Activated naive CD4-positive, alpha-beta T cell treated with anti-CD3 and anti-CD28 coated beads, Interleukin-2, amount 50 U/mL, for 24 hours (primary cell): ENCODE results near the gene FHIT.
"Not testable (repeated sequence)": the region's sequence is repeated elsewhere in the genome, so short reads cannot be mapped to it uniquely, and the experiment has no call there.

ENCODE experiments used
- H3K27ac Mint-ChIP-seq: one replicate; pipeline ENCODE4 v1.8.0; 2021; ENCODE audit warnings: mild to moderate bottlenecking, mixed read lengths
- H3K27me3 Mint-ChIP-seq: one replicate; pipeline ENCODE4 v1.8.0; 2021; ENCODE audit warnings: mixed read lengths
- H3K36me3 Mint-ChIP-seq: one replicate; pipeline ENCODE4 v1.8.0; 2021; ENCODE audit warnings: mixed read lengths
- H3K4me1 Mint-ChIP-seq: one replicate; pipeline ENCODE4 v1.8.0; 2021; ENCODE audit warnings: mixed read lengths
- H3K4me3 Mint-ChIP-seq: one replicate; pipeline ENCODE4 v1.8.0; 2021; ENCODE audit warnings: mild to moderate bottlenecking, mixed read lengths
- H3K9me3 Mint-ChIP-seq: one replicate; pipeline ENCODE4 v1.8.0; 2021; ENCODE audit warnings: mixed read lengths

The FHIT gene

GRCh38 chr3:60989626-60990441 is 261.4 kb downstream of the FHIT start:
- Mint-ChIP-seq H3K36me3 (peaks cover 5% of the 10 kb centered on the region), H3K27ac (no peak overlapping the region), H3K4me1 (no peaks in the 10 kb centered on the region), H3K9me3 (peaks cover 9% of the 10 kb centered on the region), H3K4me3 (no peak overlapping the region), H3K27me3 (no peaks in the 10 kb centered on the region)

- H3K4me1 Mint-ChIP-seq, H3K36me3 Mint-ChIP-seq, H3K27ac Mint-ChIP-seq, H3K9me3 Mint-ChIP-seq, H3K27me3 Mint-ChIP-seq, H3K4me3 Mint-ChIP-seq: not testable (repeated sequence)
Observed at GRCh38 chr3:60987191-60987590, 264.1 kb downstream of the FHIT start.

DNA sequence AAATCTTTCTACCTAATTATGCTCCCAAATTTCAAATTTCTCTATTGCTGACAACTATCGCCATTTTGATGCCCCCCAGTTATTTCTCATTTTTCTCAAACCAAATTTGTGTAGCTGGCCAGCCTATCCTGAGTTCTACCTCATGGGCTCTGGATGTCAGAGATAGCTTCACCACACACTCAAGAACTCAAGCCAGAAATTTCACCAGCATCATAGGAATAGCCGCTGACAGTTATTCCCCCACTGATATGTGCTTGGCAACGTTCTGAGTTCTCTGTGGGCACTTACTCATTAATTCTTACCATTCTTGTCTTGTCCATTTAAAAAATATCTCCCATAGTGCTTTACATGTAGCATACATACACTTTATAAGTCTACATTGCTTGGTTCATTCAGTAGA is 264.7 kb downstream of the FHIT start:
- H3K9me3 Mint-ChIP-seq, result peaks cover 9% of the 10 kb centered on the region
- H3K4me3 Mint-ChIP-seq, result no peak overlapping the region
- peaks cover 5% of the 10 kb centered on the region for H3K36me3 Mint-ChIP-seq
- H3K4me1 Mint-ChIP-seq, result no peaks in the 10 kb centered on the region
- no peaks in the 10 kb centered on the region for H3K27me3 Mint-ChIP-seq
- H3K27ac Mint-ChIP-seq, result no peak overlapping the region

- Mint-ChIP-seq H3K4me3 (no peak overlapping the region), H3K27me3 (no peaks in the 10 kb centered on the region), H3K9me3 (peaks cover 9% of the 10 kb centered on the region), H3K36me3 (peaks cover 7% of the 10 kb centered on the region), H3K27ac (no peak overlapping the region), H3K4me1 (no peaks in the 10 kb centered on the region)
Observed at GRCh38 chr3:60983906-60984305, 267.3 kb downstream of the FHIT start.

- H3K27me3 Mint-ChIP-seq, result no peaks in the 10 kb centered on the region
- H3K27ac Mint-ChIP-seq, result no peak overlapping the region
- peaks cover 4% of the 10 kb centered on the region for H3K36me3 Mint-ChIP-seq
- H3K4me1 Mint-ChIP-seq, result no peaks in the 10 kb centered on the region
- H3K9me3 Mint-ChIP-seq, result no peaks in the 10 kb centered on the region
- H3K4me3 Mint-ChIP-seq, result no peak overlapping the region
Observed at GRCh38 chr3:60980342-60980692, 270.9 kb downstream of the FHIT start.

GRCh38 chr3:60979461-60980341 is 271.6 kb downstream of the FHIT start:
- no peak overlapping the region for H3K27ac Mint-ChIP-seq
- H3K9me3 Mint-ChIP-seq, result no peaks in the 10 kb centered on the region
- H3K4me1 Mint-ChIP-seq, result no peaks in the 10 kb centered on the region
- H3K36me3 Mint-ChIP-seq, result peaks cover 4% of the 10 kb centered on the region
- H3K27me3 Mint-ChIP-seq, result no peaks in the 10 kb centered on the region
- H3K4me3 Mint-ChIP-seq, result no peak overlapping the region

- H3K4me3 Mint-ChIP-seq, result no peak overlapping the region
- H3K4me1 Mint-ChIP-seq, result no peaks in the 10 kb centered on the region
- peaks cover 17% of the 10 kb centered on the region for H3K9me3 Mint-ChIP-seq
Observed at GRCh38 chr3:60973321-60973720, 277.9 kb downstream of the FHIT start.

DNA sequence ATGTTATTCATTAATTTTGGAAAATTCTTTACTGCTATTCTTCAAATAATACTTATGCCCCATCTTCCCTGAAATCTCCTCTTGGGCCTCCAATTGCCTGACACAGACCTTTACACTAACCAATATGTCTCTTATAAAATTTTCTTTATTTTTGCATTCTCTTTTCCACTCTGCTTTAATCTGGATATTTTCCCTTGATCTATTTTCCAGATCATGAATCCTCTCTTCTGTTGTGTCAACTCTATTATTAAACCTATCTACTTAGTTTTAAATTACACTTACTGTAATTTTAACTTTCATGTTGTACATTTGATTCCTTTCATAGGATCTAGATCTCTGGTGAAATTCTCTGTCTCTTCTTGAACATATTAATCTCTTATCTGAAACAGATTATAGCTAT is 278.7 kb downstream of the FHIT start:
- Mint-ChIP-seq H3K36me3 (peaks cover 10% of the 10 kb centered on the region), H3K27ac (no peak overlapping the region), H3K27me3 (no peaks in the 10 kb centered on the region), H3K9me3 (peaks cover 17% of the 10 kb centered on the region), H3K4me3 (no peak overlapping the region), H3K4me1 (no peaks in the 10 kb centered on the region)

More at GRCh38 chr3:60973321-60973720, 277.9 kb downstream of the FHIT start:
- H3K36me3 Mint-ChIP-seq, result peaks cover 10% of the 10 kb centered on the region
- H3K27ac Mint-ChIP-seq, result no peak overlapping the region
- H3K27me3 Mint-ChIP-seq, result no peaks in the 10 kb centered on the region

DNA sequence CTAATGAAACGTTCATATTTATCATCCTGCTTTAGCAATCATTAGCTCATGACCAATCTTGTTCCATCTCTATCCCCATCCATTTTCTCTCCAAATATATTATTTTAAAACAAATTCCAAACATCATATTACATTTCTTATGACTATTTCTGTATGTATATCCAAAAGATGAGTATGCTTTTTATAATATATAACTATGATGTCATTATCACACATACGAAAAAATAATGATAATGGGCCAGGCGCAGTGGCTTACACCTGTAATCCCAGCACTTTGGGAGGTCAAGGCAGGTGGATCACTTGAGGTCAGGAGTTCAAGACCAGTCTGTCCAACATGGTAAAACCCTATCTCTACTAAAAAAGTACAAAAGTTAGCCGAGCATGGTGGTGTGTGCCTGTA is 280.4 kb downstream of the FHIT start:
- H3K36me3 Mint-ChIP-seq, result peaks cover 8% of the 10 kb centered on the region
- H3K4me1 Mint-ChIP-seq, result no peaks in the 10 kb centered on the region
- H3K27ac Mint-ChIP-seq, result no peak overlapping the region
- peaks cover 17% of the 10 kb centered on the region for H3K9me3 Mint-ChIP-seq
- H3K4me3 Mint-ChIP-seq, result no peak overlapping the region
- H3K27me3 Mint-ChIP-seq, result no peaks in the 10 kb centered on the region

GRCh38 chr3:60967141-60967540 is 284.1 kb downstream of the FHIT start:
- H3K4me3 Mint-ChIP-seq, result no peak overlapping the region
- no peak overlapping the region for H3K27ac Mint-ChIP-seq
- H3K27me3 Mint-ChIP-seq, result no peaks in the 10 kb centered on the region
- peaks cover 11% of the 10 kb centered on the region for H3K9me3 Mint-ChIP-seq
- H3K36me3 Mint-ChIP-seq, result no peaks in the 10 kb centered on the region
- H3K4me1 Mint-ChIP-seq, result no peaks in the 10 kb centered on the region

GRCh38 chr3:60957541-60957940 is 293.7 kb downstream of the FHIT start:
- peaks cover 10% of the 10 kb centered on the region for H3K9me3 Mint-ChIP-seq
- H3K4me1 Mint-ChIP-seq, result no peaks in the 10 kb centered on the region
- H3K27ac Mint-ChIP-seq, result no peak overlapping the region
- no peak overlapping the region for H3K4me3 Mint-ChIP-seq
- peaks cover 1% of the 10 kb centered on the region for H3K27me3 Mint-ChIP-seq
- H3K36me3 Mint-ChIP-seq, result peaks cover 3% of the 10 kb centered on the region

DNA sequence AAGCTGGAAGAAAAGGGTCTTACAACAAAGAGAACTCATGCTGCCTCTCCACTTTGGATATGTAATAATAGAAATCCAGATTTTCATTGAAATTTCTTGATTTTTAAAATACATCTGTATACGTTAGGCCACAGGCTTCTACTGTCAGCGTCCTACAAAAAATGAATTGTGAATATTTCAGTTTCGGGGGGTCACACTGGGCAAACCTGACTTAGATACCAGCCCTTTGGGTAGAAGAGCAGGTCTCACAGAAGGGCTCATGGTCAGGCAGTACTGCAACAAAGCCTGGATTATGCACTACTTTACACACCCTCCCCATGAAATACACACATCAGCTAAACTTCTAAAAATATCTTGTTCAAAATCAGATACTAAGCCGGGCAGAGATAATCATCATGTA is 294.5 kb downstream of the FHIT start:
- no peaks in the 10 kb centered on the region for H3K4me1 Mint-ChIP-seq
- H3K27me3 Mint-ChIP-seq, result peaks cover 1% of the 10 kb centered on the region
- peaks cover 10% of the 10 kb centered on the region for H3K9me3 Mint-ChIP-seq
- H3K27ac Mint-ChIP-seq, result no peak overlapping the region
- peaks cover 3% of the 10 kb centered on the region for H3K36me3 Mint-ChIP-seq
- no peak overlapping the region for H3K4me3 Mint-ChIP-seq

GRCh38 chr3:60955034-60955433 is 296.2 kb downstream of the FHIT start:
- H3K4me1 Mint-ChIP-seq, result no peaks in the 10 kb centered on the region
- no peak overlapping the region for H3K4me3 Mint-ChIP-seq
- H3K9me3 Mint-ChIP-seq, result peaks cover 10% of the 10 kb centered on the region
- H3K36me3 Mint-ChIP-seq, result peaks cover 3% of the 10 kb centered on the region
- H3K27ac Mint-ChIP-seq, result no peak overlapping the region
- peaks cover 1% of the 10 kb centered on the region for H3K27me3 Mint-ChIP-seq

DNA sequence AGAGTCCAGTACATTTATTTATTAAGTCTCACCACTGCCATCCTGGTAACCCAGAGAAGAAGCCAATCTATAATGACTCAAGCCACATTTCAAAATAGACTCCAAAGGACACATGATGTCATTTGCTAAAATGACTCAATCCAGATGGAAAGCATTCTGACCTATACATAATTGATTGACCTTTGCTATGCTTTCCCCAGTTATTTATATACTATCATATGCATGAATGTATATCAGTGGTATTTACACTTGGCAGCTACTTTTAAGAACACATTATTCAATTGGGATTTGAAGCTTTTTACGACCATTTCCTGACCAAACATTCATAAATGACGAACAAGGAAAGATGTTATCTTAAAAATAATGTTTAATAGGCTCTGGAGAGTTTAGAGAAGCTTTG is 297.2 kb downstream of the FHIT start:
- Mint-ChIP-seq H3K27me3 (peaks cover 1% of the 10 kb centered on the region), H3K4me3 (no peak overlapping the region)

GRCh38 chr3:60953351-60953750 is 297.9 kb downstream of the FHIT start:
- peaks cover 4% of the 10 kb centered on the region for H3K4me1 Mint-ChIP-seq
- H3K4me3 Mint-ChIP-seq, result no peak overlapping the region
- peaks cover 1% of the 10 kb centered on the region for H3K27me3 Mint-ChIP-seq
- H3K27ac Mint-ChIP-seq, result no peak overlapping the region
- peaks cover 3% of the 10 kb centered on the region for H3K36me3 Mint-ChIP-seq
- peaks cover 10% of the 10 kb centered on the region for H3K9me3 Mint-ChIP-seq

More for the DNA sequence above, 297.2 kb downstream of the FHIT start:
- no peaks in the 10 kb centered on the region for H3K4me1 Mint-ChIP-seq
- no peak overlapping the region for H3K27ac Mint-ChIP-seq
- H3K9me3 Mint-ChIP-seq, result peaks cover 10% of the 10 kb centered on the region
- peaks cover 3% of the 10 kb centered on the region for H3K36me3 Mint-ChIP-seq

GRCh38 chr3:60952055-60952454 is 299.2 kb downstream of the FHIT start:
- peaks cover 6% of the 10 kb centered on the region for H3K4me1 Mint-ChIP-seq
- no peak overlapping the region for H3K4me3 Mint-ChIP-seq
- H3K9me3 Mint-ChIP-seq, result peaks cover 10% of the 10 kb centered on the region
- no peak overlapping the region for H3K27ac Mint-ChIP-seq
- peaks cover 3% of the 10 kb centered on the region for H3K36me3 Mint-ChIP-seq
- H3K27me3 Mint-ChIP-seq, result peaks cover 1% of the 10 kb centered on the region
